IMR-90 (cell line): Measurements from ENCODE around the gene FBXL7. TPM values are rescaled to one million over a fixed set of nuclear protein-coding genes. Genes with fewer than 3 reads are reported as not detected.

Experiments
- ATAC-seq: fragments of 200-7000 bp; cut with Tn5 transposase; 2 replicates; pipeline ENCODE4 v1.9.1; 2020; ENCODE audit warnings: low read depth, mild to moderate bottlenecking, moderate library complexity
- BruUV-seq: library from RNA; stranded (reverse); fragments of 400-500 nt; replicated peaks from 2 replicates; lab custom pipeline; 2021; lab: Mats Ljungman, UMichigan
- CTCF ChIA-PET: fragments of 300-600 bp; formaldehyde crosslinking; extraction: SDS; loops from one replicate; lab custom pipeline; 2021; ENCODE audit warnings: antibody characterized with exemption; lab: Yijun Ruan, JAX
- POLR2A ChIA-PET: fragments of 300-600 bp; sonication (Branson Sonifier 250); formaldehyde crosslinking; loops from one replicate; lab custom pipeline; 2022; ENCODE audit warnings: antibody characterized with exemption; ENCODE audit not compliant: unreplicated experiment; lab: Charles Lee
- DNase-seq: peaks from one replicate; pipeline ENCODE4 v3.0.0; 2013
- H2AFZ ChIP-seq: replicated peaks from 2 replicates; pipeline ENCODE3; 2013; ENCODE audit warnings: low read length, mild to moderate bottlenecking; ENCODE audit not compliant: poor library complexity
- H2AK5ac ChIP-seq: 2 replicates; pipeline ENCODE4 v1.6.1; 2013; ENCODE audit warnings: low read depth, low read length, inconsistent platforms
- H2AK9ac ChIP-seq: replicated peaks from 2 replicates; pipeline ENCODE3; 2013; ENCODE audit warnings: mild to moderate bottlenecking, low read depth, low read length, moderate library complexity; ENCODE audit not compliant: poor library complexity
- H2BK120ac ChIP-seq: 2 replicates; pipeline ENCODE4 v1.6.1; 2013; ENCODE audit warnings: low read depth, low read length, inconsistent platforms
- H2BK15ac ChIP-seq: 3 replicates; pipeline ENCODE4 v1.6.1; 2013; ENCODE audit warnings: low read depth, low read length, inconsistent platforms
- H2BK20ac ChIP-seq: 2 replicates; pipeline ENCODE4 v1.6.1; 2013; ENCODE audit warnings: low read depth, mild to moderate bottlenecking, inconsistent platforms, low read length, moderate library complexity
- H2BK5ac ChIP-seq: 2 replicates; pipeline ENCODE4 v1.6.1; 2013; ENCODE audit warnings: mild to moderate bottlenecking, low read depth, low read length, inconsistent platforms; ENCODE audit not compliant: poor library complexity, severe bottlenecking
- H3K14ac ChIP-seq: replicated peaks from 2 replicates; pipeline ENCODE4 v1.6.1; 2013; ENCODE audit warnings: low read depth, low read length, inconsistent platforms
- H3K18ac ChIP-seq: 2 replicates; pipeline ENCODE4 v1.6.1; 2013; ENCODE audit warnings: low read depth, low read length, control low read depth
- H3K23ac ChIP-seq: 2 replicates; pipeline ENCODE4 v1.6.1; 2013; ENCODE audit warnings: low read depth, low read length, inconsistent platforms
- H3K27ac ChIP-seq: 2 replicates; pipeline ENCODE4 v1.5.1; 2013; ENCODE audit warnings: mild to moderate bottlenecking, control low read depth, low read length; ENCODE audit not compliant: insufficient read depth
- H3K27me3 ChIP-seq: 2 replicates; pipeline ENCODE4 v1.6.1; 2013; ENCODE audit warnings: low read length; ENCODE audit not compliant: control insufficient read depth, insufficient read depth
- H3K36me3 ChIP-seq: 2 replicates; pipeline ENCODE4 v1.6.1; 2013; ENCODE audit warnings: low read length, mixed read lengths; ENCODE audit not compliant: control insufficient read depth, insufficient read depth
- H3K4ac ChIP-seq: 2 replicates; pipeline ENCODE4 v1.6.1; 2013; ENCODE audit warnings: low read depth, low read length, inconsistent platforms
- H3K4me1 ChIP-seq: 2 replicates; pipeline ENCODE4 v1.6.1; 2013; ENCODE audit warnings: low read length, mixed read lengths; ENCODE audit not compliant: control insufficient read depth, insufficient read depth
- H3K4me2 ChIP-seq: 2 replicates; pipeline ENCODE4 v1.6.1; 2013; ENCODE audit warnings: low read depth, mild to moderate bottlenecking, control low read depth, low read length, moderate library complexity
- H3K4me3 ChIP-seq: 2 replicates; pipeline ENCODE4 v1.5.1; 2013; ENCODE audit warnings: low read depth, mild to moderate bottlenecking, control low read depth, low read length, moderate library complexity; ENCODE audit not compliant: insufficient read depth
- H3K56ac ChIP-seq: 2 replicates; pipeline ENCODE4 v1.6.1; 2013; ENCODE audit warnings: low read length, inconsistent platforms; ENCODE audit not compliant: insufficient read depth; ENCODE audit errors: extremely low read depth
- H3K79me1 ChIP-seq, 2 experiments: 2 replicates each; pipeline ENCODE4 v1.6.1; 2013; ENCODE audit warnings: low read length in 2 of 2, inconsistent platforms in 1 of 2, low read depth in 1 of 2
- H3K9ac ChIP-seq: 2 replicates; pipeline ENCODE4 v1.6.1; 2013; ENCODE audit warnings: low read depth, low read length, control low read depth
- H3K9me1 ChIP-seq: 2 replicates; pipeline ENCODE4 v1.6.1; 2013; ENCODE audit warnings: low read length, inconsistent platforms; ENCODE audit not compliant: insufficient read depth
- H3K9me3 ChIP-seq: 2 replicates; pipeline ENCODE4 v1.6.1; 2013; ENCODE audit warnings: low read length; ENCODE audit not compliant: control insufficient read depth, insufficient read depth
- H4K20me1 ChIP-seq: 2 replicates; pipeline ENCODE4 v1.6.1; 2013; ENCODE audit warnings: low read length, inconsistent platforms; ENCODE audit not compliant: insufficient read depth
- H4K5ac ChIP-seq: 2 replicates; pipeline ENCODE4 v1.6.1; 2013; ENCODE audit warnings: mild to moderate bottlenecking, low read depth, low read length, control low read depth
- H4K8ac ChIP-seq, 2 experiments: 2 replicates each; pipeline ENCODE4 v1.6.1; 2013; ENCODE audit warnings: low read depth in 2 of 2, low read length in 2 of 2, control low read depth in 1 of 2, inconsistent platforms in 1 of 2
- H4K91ac ChIP-seq: 2 replicates; pipeline ENCODE4 v1.6.1; 2013; ENCODE audit warnings: low read depth, low read length, inconsistent platforms; ENCODE audit not compliant: insufficient read depth
- CEBPB ChIP-seq: IDR thresholded peaks from 2 replicates; pipeline ENCODE4 v1.6.1; 2012; ENCODE audit warnings: low read depth, low read length, improper control_type of control experiment
- MAFK ChIP-seq: IDR thresholded peaks from 2 replicates; pipeline ENCODE4 v1.6.1; 2012; ENCODE audit warnings: low read depth, low read length, improper control_type of control experiment
- dilution Hi-C: fragments of 300-500 bp; cut with HindIII; formaldehyde crosslinking; loops from one replicate; pipeline ENCODE4 v1.14.3; 2018; ENCODE audit warnings: low sequenced_read_pairs; ENCODE audit not compliant: unreplicated experiment
- in situ Hi-C: fragments of 300-500 bp; cut with MboI; formaldehyde crosslinking; loops from 3 replicates; pipeline ENCODE4 v1.14.3; 2019; ENCODE audit warnings: low sequenced_read_pairs, inconsistent platforms, mixed read lengths
- intact Hi-C: fragments of 100-400 bp; cut with micrococcal nuclease; formaldehyde crosslinking; loops from 2 replicates; pipeline ENCODE4 v1.10.0; 2022
- polyA plus RNA-seq, 3 experiments: library from polyadenylated mRNA; depleted of rRNA; stranded (reverse); fragments of >200 nt; gene quantifications; 2 replicates each; pipeline ENCODE4 v1.2.3, GENCODE V29; 2012; ENCODE audit warnings: low replicate concordance in 1 of 3
- total RNA-seq: library from RNA; depleted of rRNA; stranded (reverse); fragments of >200 nt; gene quantifications from 2 replicates; pipeline ENCODE4 v1.2.3, GENCODE V29; 2012

Gene FBXL7
- total and polyA plus RNA-seq, 2 of the 4 experiments (the other 2 are of a cell fraction) = 4.1 to 10.2 TPM

DNA sequence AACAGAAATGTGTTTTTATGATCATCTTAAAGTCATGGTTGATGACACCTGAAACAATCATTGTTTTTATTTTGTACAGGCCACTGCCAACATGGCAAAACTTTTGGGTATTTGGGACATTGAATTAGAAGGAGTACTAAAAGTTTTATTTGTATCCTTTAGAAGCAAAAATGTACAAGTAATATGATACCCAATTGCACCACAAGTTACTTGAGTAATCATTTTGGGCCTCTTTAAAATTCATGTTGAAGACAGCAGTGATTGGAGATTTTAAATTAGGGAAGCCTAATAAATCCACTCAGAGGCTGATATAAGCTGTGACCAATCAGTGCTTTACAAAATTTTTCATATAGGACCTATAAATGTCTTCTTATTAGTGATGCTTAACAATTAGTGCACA lies 466.7 kb downstream of the FBXL7 start:
- Histone ChIP-seq H3K27ac (no peak overlapping the region), H4K8ac (no peak overlapping the region), H4K20me1 (no peaks in the 10 kb centered on the region), H3K18ac (no peak overlapping the region; the same call in 1 of the 2 replicates), H2AFZ (no peak overlapping the region), H2BK20ac (no peak overlapping the region), H3K56ac (no peak overlapping the region), H3K79me1 (no peaks in the 10 kb centered on the region), H3K4me1 (peaks cover 4% of the 10 kb centered on the region; the same call in 1 of the 2 replicates), H3K27me3 (no peaks in the 10 kb centered on the region; the same call in 1 of the 2 replicates), H3K9ac (no peak overlapping the region), H4K5ac (no peak overlapping the region), H2BK15ac (no peak overlapping the region), H3K9me1 (no peaks in the 10 kb centered on the region), H2AK5ac (no peak overlapping the region), H3K23ac (no peak overlapping the region), H4K91ac (no peak overlapping the region), H3K4me2 (peak overlapping the region; percentile 45; the same call in 1 of the 2 replicates), H2BK120ac (no peak overlapping the region), H3K9me3 (no peaks in the 10 kb centered on the region), H2BK5ac (no peak overlapping the region), H3K4me3 (no peak overlapping the region), H2AK9ac (no peak overlapping the region), H3K36me3 (no peaks in the 10 kb centered on the region), H3K4ac (no peak overlapping the region), H3K14ac (no peak overlapping the region)
- BruUV-seq = no TSS peak
- ATAC-seq (peak; percentile 17; the same call in 1 of the 2 replicates), DNase-seq (peak; percentile 23)
- dilution Hi-C loops = no loop called here
- CTCF ChIA-PET = no interaction called here
- POLR2A ChIA-PET = no interaction called here
- in situ Hi-C loops = no loop called here
- TF ChIP-seq MAFK (no peak), CEBPB (peak; percentile 22; the same call in 1 of the 2 replicates)
- intact Hi-C loops = no loop called here
